ENCODE results near the gene ERAS.

ERAS gene

GRCh38 chrX:48826135-48826875 lies at the start of gene ERAS:
TSS of gene ERAS (plus strand) at chrX:48826513. CDS start at chrX:48829124, 2,611 bp downstream.
- no peak within 1 kb of the TSS for H3K4me3 ChIP-seq (ENCODE audit: low read depth, low read length)
- TF ChIP-seq MAX (IDR thresholded peaks at IDR 0.05; ENCODE audit: low read depth, low read length) (no peak), MYC (IDR thresholded peaks at IDR 0.05; ENCODE audit: low read depth, low read length) (no peak), POLR2A (IDR thresholded peaks at IDR 0.05; ENCODE audit: extremely low read depth, insufficient read length) (no peak), CTCF (IDR thresholded peaks at IDR 0.05; ENCODE audit: low read depth, low read length) (no peak)
- no peak for DNase-seq (ENCODE audit: low read depth)

GRCh38 chrX:48776818-48777439 lies 49.4 kb upstream of the ERAS start:
- no peak overlapping the region for H3K4me3 ChIP-seq (ENCODE audit: low read depth, low read length)
- TF ChIP-seq POLR2A (IDR thresholded peaks at IDR 0.05; ENCODE audit: extremely low read depth, insufficient read length) (no peak), CTCF (IDR thresholded peaks at IDR 0.05; ENCODE audit: low read depth, low read length) (no peak), MYC (IDR thresholded peaks at IDR 0.05; ENCODE audit: low read depth, low read length) (no peak), MAX (IDR thresholded peaks at IDR 0.05; ENCODE audit: low read depth, low read length) (no peak)
- no peak for DNase-seq (ENCODE audit: low read depth)

GRCh38 chrX:48779399-48779798 lies 46.9 kb upstream of the ERAS start:
- no peak overlapping the region for H3K4me3 ChIP-seq (ENCODE audit: low read depth, low read length)
- TF ChIP-seq CTCF (IDR thresholded peaks at IDR 0.05; ENCODE audit: low read depth, low read length) (no peak), MYC (IDR thresholded peaks at IDR 0.05; ENCODE audit: low read depth, low read length) (no peak), POLR2A (IDR thresholded peaks at IDR 0.05; ENCODE audit: extremely low read depth, insufficient read length) (no peak), MAX (IDR thresholded peaks at IDR 0.05; ENCODE audit: low read depth, low read length) (no peak)
- DNase-seq (ENCODE audit: low read depth) = no peak

GRCh38 chrX:48781705-48782104 lies 44.6 kb upstream of the ERAS start:
- DNase-seq (ENCODE audit: low read depth) = no peak
- TF ChIP-seq POLR2A (IDR thresholded peaks at IDR 0.05; ENCODE audit: extremely low read depth, insufficient read length) = no peak
- no peak for TF ChIP-seq MYC (IDR thresholded peaks at IDR 0.05; ENCODE audit: low read depth, low read length)
- no peak for TF ChIP-seq CTCF (IDR thresholded peaks at IDR 0.05; ENCODE audit: low read depth, low read length)
- no peak for TF ChIP-seq MAX (IDR thresholded peaks at IDR 0.05; ENCODE audit: low read depth, low read length)
- no peak overlapping the region for H3K4me3 ChIP-seq (ENCODE audit: low read depth, low read length)

- no peak overlapping the region for H3K4me3 ChIP-seq (ENCODE audit: low read depth, low read length)
- TF ChIP-seq MYC (IDR thresholded peaks at IDR 0.05; ENCODE audit: low read depth, low read length) = no peak
- no peak for TF ChIP-seq POLR2A (IDR thresholded peaks at IDR 0.05; ENCODE audit: extremely low read depth, insufficient read length)
- no peak for TF ChIP-seq MAX (IDR thresholded peaks at IDR 0.05; ENCODE audit: low read depth, low read length)
- no peak for TF ChIP-seq CTCF (IDR thresholded peaks at IDR 0.05; ENCODE audit: low read depth, low read length)
- no peak for DNase-seq (ENCODE audit: low read depth)
Measured at GRCh38 chrX:48782216-48782615, 44.1 kb upstream of the ERAS start.
